Fibroblast of mammary gland (primary cell): Measurements from ENCODE around the gene TIAM2.
"Not testable (repeated sequence)": the region's sequence is repeated elsewhere in the genome, so short reads cannot be mapped to it uniquely, and the experiment has no call there.

Experiments
- DNase-seq: peaks from one replicate; pipeline ENCODE4 v3.0.0-alpha.2; 2010; ENCODE audit warnings: low read depth
- H3K4me3 ChIP-seq: 2 replicates; pipeline ENCODE4 v1.5.1; 2011; ENCODE audit warnings: low read depth, mild to moderate bottlenecking, low read length, moderate library complexity; ENCODE audit not compliant: control insufficient read depth
- CTCF ChIP-seq: conservative IDR thresholded peaks from 2 replicates; pipeline ENCODE4 v1.5.1; 2011; ENCODE audit warnings: low read depth, low read length, inconsistent platforms; ENCODE audit not compliant: control insufficient read depth, insufficient read depth

The TIAM2 gene

DNA sequence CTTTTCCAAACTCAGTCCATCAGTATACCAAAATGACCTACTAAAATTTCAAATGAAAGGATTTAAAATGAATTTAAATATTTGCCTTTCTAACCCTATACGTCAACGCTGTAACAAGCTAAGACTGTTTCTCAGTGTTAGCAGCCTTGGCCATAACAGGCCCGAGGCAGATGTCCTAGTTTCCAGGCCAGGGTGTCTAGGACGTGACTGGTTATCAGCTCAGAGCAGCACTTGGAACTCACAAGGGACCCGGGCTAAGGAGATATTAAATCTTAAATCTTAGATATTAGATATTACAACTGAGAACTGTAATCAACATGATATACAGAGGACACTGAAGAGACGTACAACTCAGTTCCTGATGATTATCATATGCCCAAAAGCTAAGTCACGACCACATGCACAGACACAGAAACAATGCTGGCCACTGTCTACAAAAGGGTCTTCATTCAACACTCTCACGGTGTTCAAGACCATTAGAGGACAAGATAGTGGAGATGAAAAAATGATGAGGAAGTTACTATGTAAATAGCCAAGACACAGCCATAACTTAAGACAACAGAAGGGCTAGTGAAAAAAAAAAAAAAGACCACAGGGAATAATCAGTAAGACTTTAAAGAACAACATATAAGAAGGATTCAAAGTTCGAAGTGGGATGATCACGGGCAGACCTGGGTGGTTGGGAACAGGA, 268.4 kb downstream of the TIAM2 start, which contains the start of gene CLDN20:
CLDN20 (plus strand) TSS at position 641 of the 691 bp plus-strand sequence. CDS start 11,707 bp downstream, outside the sequence.
- no peak for TF ChIP-seq CTCF
- DNase-seq: no peak
- H3K4me3 ChIP-seq: no peak within 1 kb of the TSS

DNA sequence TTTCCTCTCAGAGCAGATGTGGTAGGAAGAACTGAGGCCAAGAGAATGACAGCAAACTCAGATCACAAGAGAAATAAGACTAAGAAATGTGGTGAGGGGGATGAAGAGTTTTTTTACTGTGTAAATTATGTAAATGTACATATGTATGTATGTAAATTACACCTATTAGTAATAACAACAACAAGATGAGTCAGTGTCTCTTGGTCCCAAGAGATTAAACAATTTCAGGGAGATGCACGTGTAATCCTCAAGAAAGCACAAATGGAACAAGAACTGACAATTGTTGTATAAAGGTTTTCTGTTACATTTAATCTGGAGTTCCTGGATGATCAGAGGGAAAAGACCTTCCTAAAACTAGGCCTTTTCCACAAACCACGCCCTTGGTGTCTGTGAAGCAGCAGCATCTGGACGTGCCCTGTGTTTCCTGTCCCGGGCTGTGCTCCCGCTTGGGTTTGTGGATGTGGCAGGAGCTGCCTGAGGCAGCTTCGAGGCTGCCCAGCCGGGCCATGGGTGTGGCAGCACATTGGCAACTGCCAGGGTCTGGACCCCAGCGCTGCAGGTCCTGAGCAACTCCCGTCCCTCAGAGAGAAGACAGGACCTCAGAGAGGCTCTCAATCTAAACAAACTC, 269.7 kb downstream of the TIAM2 start:
- no peak overlapping the region for H3K4me3 ChIP-seq
- no peak for TF ChIP-seq CTCF
- peak; percentile 83 for DNase-seq

DNA sequence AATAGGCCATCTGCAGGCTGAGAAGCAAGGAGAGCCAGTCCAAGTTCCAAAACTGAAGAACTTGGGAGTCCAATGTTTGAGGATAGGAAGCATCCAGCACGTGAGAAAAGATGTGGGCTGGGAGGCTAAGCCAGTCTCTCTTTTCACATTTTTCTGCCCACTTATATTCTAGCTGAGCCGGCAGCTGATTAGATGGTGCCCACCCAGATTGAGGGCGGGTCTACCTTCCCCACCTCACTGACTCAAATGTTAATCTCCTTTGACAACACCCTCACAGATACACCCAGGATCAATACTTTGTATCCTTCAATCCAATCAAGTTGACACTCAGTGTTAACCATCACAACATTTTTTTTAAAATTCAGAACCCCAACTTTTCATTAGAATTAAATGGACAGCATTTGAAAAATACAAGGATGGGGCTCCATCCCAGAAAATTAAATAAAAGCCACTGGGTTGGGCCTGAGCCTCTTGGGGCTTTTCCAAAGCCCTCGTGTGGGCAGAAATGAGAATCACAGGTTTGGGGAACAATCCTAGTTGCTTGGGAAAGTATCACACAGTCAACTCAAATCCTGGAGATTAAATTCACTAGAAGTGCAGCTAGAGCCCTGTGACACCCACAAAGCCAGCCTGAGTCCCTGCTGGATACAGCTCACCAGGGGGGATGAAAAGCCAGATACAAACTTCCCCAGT, 270.9 kb downstream of the TIAM2 start:
- peak; percentile 22 for TF ChIP-seq CTCF
- H3K4me3 ChIP-seq: no peak overlapping the region
- peak; percentile 29 for DNase-seq

DNA sequence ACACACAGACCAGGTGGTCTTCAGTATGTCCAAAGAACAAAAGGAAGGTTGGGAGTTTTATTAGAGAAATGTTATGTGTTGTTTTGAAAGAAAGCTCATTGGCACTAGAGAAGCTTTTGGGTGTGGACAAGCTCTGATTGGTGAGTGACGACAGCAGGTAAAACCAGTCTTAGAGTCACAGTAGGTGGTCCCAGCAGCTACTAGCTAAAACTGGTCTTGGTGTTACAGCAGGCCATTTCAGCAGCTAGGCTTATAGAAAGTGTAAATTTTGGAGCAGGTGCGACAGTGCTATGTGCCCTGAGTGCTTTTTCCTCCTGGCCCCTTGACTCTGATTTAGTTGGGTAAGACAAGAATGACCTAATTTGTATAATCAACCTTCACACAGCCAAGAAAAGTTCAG, 272.3 kb downstream of the TIAM2 start:
- DNase-seq: no peak
- no peak for TF ChIP-seq CTCF
- H3K4me3 ChIP-seq: no peak overlapping the region

DNA sequence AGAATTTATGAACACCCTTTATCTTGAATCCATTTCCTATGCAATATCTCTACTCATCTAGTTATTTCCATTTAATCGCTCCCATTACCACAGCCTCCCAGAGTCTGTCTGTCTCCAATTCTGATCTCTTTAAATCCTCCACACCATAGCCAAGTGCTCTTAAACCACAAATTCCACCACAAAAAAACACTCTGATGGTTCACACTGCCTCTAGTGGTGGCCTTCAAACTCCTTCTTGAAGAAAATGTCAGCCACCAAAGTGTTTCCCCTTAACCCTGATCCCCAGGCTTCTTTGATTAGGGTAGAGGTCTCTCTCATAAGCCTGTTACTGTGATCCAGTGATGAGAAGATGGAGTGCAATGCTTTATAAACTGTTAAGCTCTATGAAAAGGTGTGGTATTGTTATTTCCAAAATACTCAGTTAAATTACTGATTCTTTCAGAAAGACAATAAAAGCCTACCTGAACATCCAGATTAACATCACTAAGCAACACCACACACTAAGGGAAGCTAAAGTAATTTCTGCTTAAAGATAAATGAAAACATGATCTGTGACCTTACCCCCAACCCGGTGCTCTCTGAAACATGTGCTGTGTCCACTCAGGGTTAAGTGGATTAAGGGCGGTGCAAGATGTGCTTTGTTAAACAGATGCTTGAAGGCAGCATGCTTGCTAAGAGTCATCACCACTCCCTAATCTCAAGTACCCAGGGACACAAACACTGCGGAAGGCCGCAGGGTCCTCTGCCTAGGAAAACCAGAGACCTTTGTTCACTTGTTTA, 273.2 kb downstream of the TIAM2 start:
- TF ChIP-seq CTCF: peak; percentile 66
- DNase-seq: peak; percentile 63
- not testable (repeated sequence) for H3K4me3 ChIP-seq

GRCh38 chr6:155269765-155270164, 274.6 kb downstream of the TIAM2 start:
- no peak for TF ChIP-seq CTCF
- no peak overlapping the region for H3K4me3 ChIP-seq
- no peak for DNase-seq
